Astrocyte (in vitro differentiated cells and primary cell): ENCODE results near the gene ITPRID1. TPM values are rescaled to one million over a fixed set of nuclear protein-coding genes. Genes with fewer than 3 reads are reported as not detected.
"Not testable (repeated sequence)": the region's sequence is repeated elsewhere in the genome, so short reads cannot be mapped to it uniquely, and the experiment has no call there.

ENCODE experiments used
- DNase-seq: peaks from one replicate; pipeline ENCODE4 v3.0.0-alpha.2; 2010; ENCODE audit warnings: low read depth
- FAIRE-seq: peaks from 2 replicates; lab custom pipeline; 2011; peaks lifted over from hg19 to GRCh38; lab: Jason Lieb, UNC
- H2AFZ ChIP-seq: 2 replicates; pipeline ENCODE4 v1.6.0; 2012; ENCODE audit warnings: low read depth, low read length, inconsistent platforms
- H3K27ac ChIP-seq: 2 replicates; pipeline ENCODE4 v1.5.1; 2011; ENCODE audit warnings: low read depth, low read length, inconsistent platforms
- H3K27me3 ChIP-seq: 2 replicates; pipeline ENCODE4 v1.6.0; 2011; ENCODE audit warnings: low read length, inconsistent platforms; ENCODE audit not compliant: insufficient read depth
- H3K36me3 ChIP-seq: 2 replicates; pipeline ENCODE4 v1.5.1; 2011; ENCODE audit warnings: low read length, inconsistent platforms; ENCODE audit not compliant: insufficient read depth
- H3K4me1 ChIP-seq: 2 replicates; pipeline ENCODE4 v1.5.1; 2011; ENCODE audit warnings: low read length, inconsistent platforms; ENCODE audit not compliant: insufficient read depth
- H3K4me2 ChIP-seq: 2 replicates; pipeline ENCODE4 v1.6.0; 2012; ENCODE audit warnings: low read length, inconsistent platforms
- H3K4me3 ChIP-seq: 2 replicates; pipeline ENCODE4 v1.5.1; 2011; ENCODE audit warnings: low read depth, mild to moderate bottlenecking, low read length, inconsistent platforms; ENCODE audit not compliant: insufficient read depth
- H3K79me2 ChIP-seq: 2 replicates; pipeline ENCODE4 v1.6.0; 2012; ENCODE audit warnings: mild to moderate bottlenecking, low read length, inconsistent platforms; ENCODE audit not compliant: insufficient read depth
- H3K9ac ChIP-seq: 2 replicates; pipeline ENCODE4 v1.6.0; 2012; ENCODE audit warnings: mild to moderate bottlenecking, low read length, inconsistent platforms
- H3K9me3 ChIP-seq: 2 replicates; pipeline ENCODE4 v1.5.1; 2012; ENCODE audit warnings: low read depth, mild to moderate bottlenecking, low read length, inconsistent platforms; ENCODE audit not compliant: insufficient read depth
- H4K20me1 ChIP-seq: 2 replicates; pipeline ENCODE4 v1.6.0; 2012; ENCODE audit warnings: low read length, inconsistent platforms; ENCODE audit not compliant: insufficient read depth
- H3K27ac Mint-ChIP-seq: one replicate; pipeline ENCODE4 v1.8.0; 2021; ENCODE audit warnings: mild to moderate bottlenecking, mixed read lengths; ENCODE audit not compliant: unreplicated experiment
- H3K27me3 Mint-ChIP-seq: one replicate; pipeline ENCODE4 v1.8.0; 2021; ENCODE audit warnings: low read depth, mixed read lengths; ENCODE audit not compliant: unreplicated experiment
- H3K36me3 Mint-ChIP-seq: one replicate; pipeline ENCODE4 v1.8.0; 2021; ENCODE audit warnings: low read depth, mixed read lengths; ENCODE audit not compliant: unreplicated experiment
- H3K4me1 Mint-ChIP-seq: one replicate; pipeline ENCODE4 v1.8.0; 2021; ENCODE audit warnings: low read depth, mixed read lengths; ENCODE audit not compliant: unreplicated experiment
- H3K4me3 Mint-ChIP-seq: one replicate; pipeline ENCODE4 v1.8.0; 2021; ENCODE audit warnings: mild to moderate bottlenecking, moderate library complexity, mixed read lengths; ENCODE audit not compliant: unreplicated experiment
- H3K9me3 Mint-ChIP-seq: one replicate; pipeline ENCODE4 v1.8.0; 2021; ENCODE audit warnings: mild to moderate bottlenecking, mixed read lengths; ENCODE audit not compliant: unreplicated experiment
- CTCF ChIP-seq: IDR thresholded peaks from 2 replicates; pipeline ENCODE4 v1.5.1; 2011; ENCODE audit warnings: low read depth, mild to moderate bottlenecking, inconsistent platforms, low read length, moderate library complexity; ENCODE audit not compliant: insufficient read depth
- EZH2 ChIP-seq: IDR thresholded peaks from 2 replicates; pipeline ENCODE4 v1.6.1; 2012; ENCODE audit warnings: mild to moderate bottlenecking, low read length, inconsistent platforms; ENCODE audit not compliant: insufficient read depth
- total RNA-seq: library from RNA; stranded (reverse); gene quantifications from 2 replicates; pipeline ENCODE4 v1.2.1, GENCODE V29; 2021

Gene ITPRID1
- total RNA-seq, 1 donor from 2014 or later = not detected

- H3K79me2 ChIP-seq = no peaks in the 10 kb centered on the region
- H4K20me1 ChIP-seq = no peaks in the 10 kb centered on the region
- Mint-ChIP-seq H3K27me3 (no peaks in the 10 kb centered on the region), H3K36me3 (no peaks in the 10 kb centered on the region), H3K9me3 (no peaks in the 10 kb centered on the region), H3K4me3 (no peak overlapping the region), H3K4me1 (no peaks in the 10 kb centered on the region), H3K27ac (no peak overlapping the region)
- no peak for FAIRE-seq
- no peaks in the 10 kb centered on the region for H3K4me1 ChIP-seq
- H3K36me3 ChIP-seq = no peaks in the 10 kb centered on the region
- no peak for TF ChIP-seq CTCF
- no peak for TF ChIP-seq EZH2
- H3K27me3 ChIP-seq = no peaks in the 10 kb centered on the region
- no peaks in the 10 kb centered on the region for H3K9me3 ChIP-seq
- H3K4me3 ChIP-seq = no peak overlapping the region
- H2AFZ ChIP-seq = no peak overlapping the region
- no peak for DNase-seq
- H3K4me2 ChIP-seq = no peak overlapping the region
- no peak overlapping the region for H3K9ac ChIP-seq
- no peak overlapping the region for H3K27ac ChIP-seq
Measured at GRCh38 chr7:31526864-31527263, 13.0 kb downstream of the ITPRID1 start.

DNA sequence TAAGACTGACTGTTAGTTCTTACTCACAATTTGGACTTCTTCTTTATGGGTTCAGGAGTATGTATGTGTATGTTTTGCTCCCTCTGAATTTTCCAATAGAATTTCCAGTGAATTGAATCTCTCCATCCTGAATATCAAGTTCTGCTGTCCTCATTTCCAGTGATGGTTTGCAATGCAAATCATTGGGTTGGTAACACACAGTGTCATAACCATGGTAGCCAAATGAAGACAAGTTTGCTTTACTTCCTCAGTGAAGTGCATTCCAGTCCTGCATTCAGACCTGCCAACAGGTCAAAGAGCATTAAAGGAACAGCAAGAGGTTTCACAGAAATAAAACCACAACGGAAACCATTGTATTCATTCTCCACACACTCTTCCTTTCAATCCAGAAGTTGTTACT is 15.2 kb downstream of the ITPRID1 start:
- H3K79me2 ChIP-seq = no peaks in the 10 kb centered on the region
- no peak for TF ChIP-seq CTCF
- H3K36me3 Mint-ChIP-seq = no peaks in the 10 kb centered on the region
- no peaks in the 10 kb centered on the region for H3K9me3 Mint-ChIP-seq
- H3K4me2 ChIP-seq = no peak overlapping the region
- H3K9me3 ChIP-seq = no peaks in the 10 kb centered on the region
- H3K4me3 Mint-ChIP-seq = no peak overlapping the region
- DNase-seq (no peak), FAIRE-seq (no peak)
- no peaks in the 10 kb centered on the region for H3K4me1 ChIP-seq
- no peaks in the 10 kb centered on the region for H3K27me3 Mint-ChIP-seq
- H3K27ac Mint-ChIP-seq = no peak overlapping the region
- H3K36me3 ChIP-seq = no peaks in the 10 kb centered on the region
- no peaks in the 10 kb centered on the region for H4K20me1 ChIP-seq
- H3K4me1 Mint-ChIP-seq = no peaks in the 10 kb centered on the region
- H3K9ac ChIP-seq = no peak overlapping the region
- no peak overlapping the region for H2AFZ ChIP-seq
- no peaks in the 10 kb centered on the region for H3K27me3 ChIP-seq
- no peak overlapping the region for H3K4me3 ChIP-seq
- no peak overlapping the region for H3K27ac ChIP-seq

GRCh38 chr7:31540651-31541185 is 26.8 kb downstream of the ITPRID1 start:
- not testable (repeated sequence) for H3K9ac ChIP-seq, H4K20me1 ChIP-seq, H3K79me2 ChIP-seq, H3K36me3 ChIP-seq, H2AFZ ChIP-seq, H3K4me3 ChIP-seq, H3K4me1 ChIP-seq, H3K9me3 Mint-ChIP-seq, FAIRE-seq, H3K4me2 ChIP-seq, H3K27me3 ChIP-seq, DNase-seq, H3K4me1 Mint-ChIP-seq, H3K27me3 Mint-ChIP-seq, H3K36me3 Mint-ChIP-seq, H3K4me3 Mint-ChIP-seq, H3K9me3 ChIP-seq, H3K27ac Mint-ChIP-seq, H3K27ac ChIP-seq
